Trophoblast cell (in vitro differentiated cells and primary cell): ENCODE results near the gene KANSL1.
"Not testable (repeated sequence)": the region's sequence is repeated elsewhere in the genome, so short reads cannot be mapped to it uniquely, and the experiment has no call there.

Experiments
- DNase-seq, 2 donors: peaks; one replicate each; pipeline ENCODE4 v3.0.0-alpha.2; 2016
- H2AFZ ChIP-seq: 2 replicates; pipeline ENCODE4 v1.6.1; 2013; ENCODE audit warnings: low read length, moderate library complexity, mild to moderate bottlenecking; ENCODE audit not compliant: insufficient read depth, poor library complexity
- H2AK5ac ChIP-seq: 2 replicates; pipeline ENCODE4 v1.6.1; 2013; ENCODE audit warnings: mild to moderate bottlenecking, low read length
- H2BK120ac ChIP-seq: 2 replicates; pipeline ENCODE4 v1.6.1; 2013; ENCODE audit warnings: low read length, mild to moderate bottlenecking, moderate library complexity; ENCODE audit not compliant: insufficient read depth, poor library complexity
- H2BK12ac ChIP-seq: 2 replicates; pipeline ENCODE4 v1.6.1; 2013; ENCODE audit warnings: mild to moderate bottlenecking, low read length, moderate library complexity
- H2BK5ac ChIP-seq: 2 replicates; pipeline ENCODE4 v1.6.1; 2013; ENCODE audit warnings: low read length, low read depth, moderate library complexity, mild to moderate bottlenecking; ENCODE audit not compliant: poor library complexity
- H3K14ac ChIP-seq: 2 replicates; pipeline ENCODE4 v1.6.1; 2013; ENCODE audit warnings: mild to moderate bottlenecking, low read length
- H3K18ac ChIP-seq: 2 replicates; pipeline ENCODE4 v1.6.1; 2013; ENCODE audit warnings: mild to moderate bottlenecking, low read length
- H3K23ac ChIP-seq: 2 replicates; pipeline ENCODE4 v1.6.1; 2013; ENCODE audit warnings: low read length
- H3K27ac ChIP-seq: 2 replicates; pipeline ENCODE4 v1.5.1; 2013; ENCODE audit warnings: low read depth, mild to moderate bottlenecking, inconsistent platforms, low read length, moderate library complexity
- H3K27me3 ChIP-seq: 2 replicates; pipeline ENCODE4 v1.6.1; 2013; ENCODE audit warnings: inconsistent platforms, mild to moderate bottlenecking, low read length, moderate library complexity; ENCODE audit not compliant: insufficient read depth
- H3K36me3 ChIP-seq, 2 experiments: 1 replicate in 1 of 2; 2 replicates in 1 of 2; pipeline ENCODE4 v1.6.1; 2013; ENCODE audit warnings: low read length in 2 of 2, mild to moderate bottlenecking in 2 of 2, moderate library complexity in 1 of 2; ENCODE audit not compliant: insufficient read depth in 2 of 2, control insufficient read depth in 1 of 2
- H3K4ac ChIP-seq: 2 replicates; pipeline ENCODE4 v1.6.1; 2013; ENCODE audit warnings: low read depth, mild to moderate bottlenecking, low read length, moderate library complexity
- H3K4me1 ChIP-seq, 2 experiments: 1 replicate in 1 of 2; 2 replicates in 1 of 2; pipeline ENCODE4 v1.6.1; 2013; ENCODE audit warnings: low read length in 2 of 2, mild to moderate bottlenecking in 2 of 2, moderate library complexity in 1 of 2; ENCODE audit not compliant: insufficient read depth in 2 of 2, control insufficient read depth in 1 of 2
- H3K4me2 ChIP-seq: 2 replicates; pipeline ENCODE4 v1.6.1; 2013; ENCODE audit warnings: inconsistent platforms, mild to moderate bottlenecking, low read length, moderate library complexity
- H3K4me3 ChIP-seq: 2 replicates; pipeline ENCODE4 v1.5.1; 2013; ENCODE audit warnings: mild to moderate bottlenecking, low read depth, low read length, inconsistent platforms
- H3K79me1 ChIP-seq: one replicate; pipeline ENCODE4 v1.6.1; 2013; ENCODE audit warnings: low read length
- H3K79me2 ChIP-seq: 2 replicates; pipeline ENCODE4 v1.6.1; 2013; ENCODE audit warnings: low read length, mild to moderate bottlenecking; ENCODE audit not compliant: control insufficient read depth, insufficient read depth, poor library complexity
- H3K9ac ChIP-seq: 2 replicates; pipeline ENCODE4 v1.6.1; 2013; ENCODE audit warnings: mild to moderate bottlenecking, low read length
- H3K9me3 ChIP-seq: 2 replicates; pipeline ENCODE4 v1.6.1; 2013; ENCODE audit warnings: low read depth, mild to moderate bottlenecking, control low read depth, inconsistent platforms, low read length; ENCODE audit not compliant: insufficient read depth
- H4K12ac ChIP-seq: 2 replicates; pipeline ENCODE4 v1.6.1; 2013; ENCODE audit warnings: low read depth, mild to moderate bottlenecking, low read length, moderate library complexity
- H4K8ac ChIP-seq: 2 replicates; pipeline ENCODE4 v1.6.1; 2013; ENCODE audit warnings: low read depth, mild to moderate bottlenecking, low read length, moderate library complexity
- H4K91ac ChIP-seq: one replicate; pipeline ENCODE4 v1.6.1; 2013; ENCODE audit warnings: low read depth, mild to moderate bottlenecking, low read length, moderate library complexity
- WGBS: extraction: QIAGEN DNeasy Blood & Tissue Kit; methylation state at CpG from one replicate; pipeline ENCODE4 v1.1.7; 2013; ENCODE audit warnings: missing lambda C conversion rate; ENCODE audit not compliant: insufficient read length, insufficient coverage; ENCODE audit errors: extremely low coverage; 5-methylcytosine and 5-hydroxymethylcytosine counted together

KANSL1 gene

DNA sequence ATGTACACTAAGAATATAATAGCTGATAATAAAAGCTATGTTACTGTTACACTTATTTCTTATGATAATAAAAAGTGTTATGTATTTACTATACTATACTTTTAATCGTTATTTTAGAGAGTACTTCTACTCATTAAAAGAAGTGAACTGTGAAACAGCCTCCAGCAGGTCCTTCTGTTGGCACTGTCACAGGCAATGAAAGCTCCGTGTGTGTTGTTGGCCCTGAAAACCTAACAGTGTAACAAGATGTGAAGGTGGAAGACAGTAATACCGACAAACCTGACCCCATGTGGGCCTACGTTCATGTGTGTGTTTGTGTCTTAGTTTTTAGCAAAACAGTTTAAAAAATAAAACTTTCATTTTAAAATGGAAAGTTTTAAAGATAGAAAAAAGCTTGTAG is 102.4 kb downstream of the KANSL1 start:
- no peak overlapping the region for H3K23ac ChIP-seq
- H3K4me1 ChIP-seq: no peaks in the 10 kb centered on the region
- no peaks in the 10 kb centered on the region for H3K9me3 ChIP-seq
- no peak overlapping the region for H4K12ac ChIP-seq
- no peak overlapping the region for H3K9ac ChIP-seq
- no peaks in the 10 kb centered on the region for H3K79me1 ChIP-seq
- no peak overlapping the region for H3K27ac ChIP-seq
- H3K4ac ChIP-seq: no peak overlapping the region
- DNase-seq: no peak
- no peaks in the 10 kb centered on the region for H3K27me3 ChIP-seq
- H3K4me3 ChIP-seq: no peak overlapping the region
- peaks cover 6% of the 10 kb centered on the region in 2 experiments for H3K36me3 ChIP-seq
- H4K91ac ChIP-seq: no peak overlapping the region
- no peak overlapping the region for H2BK120ac ChIP-seq
- H4K8ac ChIP-seq: no peak overlapping the region
- no CpG with 5 or more reads among the region's 4 CpGs for WGBS
- no peak overlapping the region for H2BK12ac ChIP-seq
- no peaks in the 10 kb centered on the region for H3K79me2 ChIP-seq
- H3K18ac ChIP-seq: no peak overlapping the region
- H2AFZ ChIP-seq: no peak overlapping the region
- no peak overlapping the region for H2AK5ac ChIP-seq
- no peak overlapping the region for H3K14ac ChIP-seq
- H3K4me2 ChIP-seq: no peak overlapping the region
- H2BK5ac ChIP-seq: no peak overlapping the region

DNA sequence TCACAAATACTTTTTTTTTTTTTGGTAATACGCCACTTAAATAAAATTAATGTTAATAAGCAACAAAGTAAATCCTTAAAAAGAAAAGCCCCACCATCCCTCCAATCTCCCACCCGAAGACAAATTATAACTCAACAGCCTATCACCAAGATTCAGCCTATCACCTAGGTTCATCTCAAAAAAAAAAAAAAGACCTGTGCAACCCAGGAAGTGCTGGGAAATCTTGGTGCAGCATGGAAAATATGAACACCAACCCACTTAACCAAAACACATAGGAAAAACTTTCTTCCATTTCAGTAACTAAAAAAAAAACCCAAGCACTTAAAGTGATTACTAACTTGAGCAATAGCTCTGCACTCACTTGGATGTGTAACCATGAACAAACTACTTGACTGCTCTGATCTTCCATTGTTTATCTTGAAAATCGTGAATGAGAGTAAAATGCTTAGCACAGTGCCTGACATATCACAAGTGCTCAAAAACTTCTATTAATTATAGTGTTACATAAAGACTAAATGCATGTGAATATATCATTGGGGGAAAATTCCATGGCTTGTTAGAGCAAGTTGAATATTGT is 103.8 kb downstream of the KANSL1 start:
- Histone ChIP-seq H3K27me3 (no peaks in the 10 kb centered on the region), H4K8ac (no peak overlapping the region), H4K12ac (no peak overlapping the region), H3K23ac (no peak overlapping the region), H3K79me1 (no peaks in the 10 kb centered on the region), H3K9ac (no peak overlapping the region), H3K4me3 (no peak overlapping the region), H3K27ac (no peak overlapping the region), H3K9me3 (no peaks in the 10 kb centered on the region), H3K36me3 (peaks cover 6 to 10% of the 10 kb centered on the region in 2 experiments), H2AFZ (no peak overlapping the region), H3K18ac (no peak overlapping the region), H4K91ac (no peak overlapping the region), H2BK12ac (no peak overlapping the region), H2BK120ac (no peak overlapping the region), H3K4me2 (no peak overlapping the region), H2AK5ac (no peak overlapping the region), H3K4ac (no peak overlapping the region), H3K14ac (no peak overlapping the region), H3K79me2 (no peaks in the 10 kb centered on the region), H3K4me1 (no peaks in the 10 kb centered on the region), H2BK5ac (no peak overlapping the region)
- no peak for DNase-seq
- no CpG with 5 or more reads among the region's 3 CpGs for WGBS

DNA sequence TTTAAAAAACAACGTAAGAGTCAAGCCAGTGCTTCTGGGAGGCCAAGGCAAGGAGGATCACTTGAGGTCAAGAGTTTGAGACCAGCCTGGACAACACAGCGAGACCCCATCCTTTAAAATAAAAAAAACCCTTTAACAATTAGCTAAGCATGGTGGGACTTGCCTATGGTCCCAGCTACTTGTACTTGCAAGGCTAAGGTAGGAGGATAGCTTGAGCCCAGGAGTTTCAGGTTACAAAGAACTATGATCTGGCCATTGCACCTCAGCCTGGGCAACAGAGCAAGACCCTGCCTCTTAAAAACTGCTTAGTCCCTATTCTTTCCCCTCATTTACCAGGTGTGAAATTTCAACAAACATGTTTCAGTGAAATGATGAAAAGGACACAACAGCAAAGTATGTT is 104.6 kb downstream of the KANSL1 start:
- H3K4me1 ChIP-seq: no peaks in the 10 kb centered on the region
- no peak overlapping the region for H3K23ac ChIP-seq
- H2BK5ac ChIP-seq: no peak overlapping the region
- no peak overlapping the region for H2AFZ ChIP-seq
- H4K91ac ChIP-seq: no peak overlapping the region
- H2BK12ac ChIP-seq: no peak overlapping the region
- H3K9me3 ChIP-seq: no peaks in the 10 kb centered on the region
- no peak overlapping the region for H3K9ac ChIP-seq
- no peaks in the 10 kb centered on the region for H3K79me2 ChIP-seq
- H3K4me3 ChIP-seq: no peak overlapping the region
- H3K27me3 ChIP-seq: no peaks in the 10 kb centered on the region
- H4K8ac ChIP-seq: no peak overlapping the region
- WGBS: no CpG with 5 or more reads among the region's 2 CpGs
- H3K36me3 ChIP-seq: peaks cover 6 to 11% of the 10 kb centered on the region in 2 experiments
- no peak overlapping the region for H3K4me2 ChIP-seq
- peak overlapping the region; percentile 14 for H3K4ac ChIP-seq
- no peaks in the 10 kb centered on the region for H3K79me1 ChIP-seq
- H4K12ac ChIP-seq: no peak overlapping the region
- H3K14ac ChIP-seq: no peak overlapping the region
- H2AK5ac ChIP-seq: no peak overlapping the region
- no peak overlapping the region for H2BK120ac ChIP-seq
- no peak overlapping the region for H3K18ac ChIP-seq
- H3K27ac ChIP-seq: no peak overlapping the region
- no peak for DNase-seq

DNA sequence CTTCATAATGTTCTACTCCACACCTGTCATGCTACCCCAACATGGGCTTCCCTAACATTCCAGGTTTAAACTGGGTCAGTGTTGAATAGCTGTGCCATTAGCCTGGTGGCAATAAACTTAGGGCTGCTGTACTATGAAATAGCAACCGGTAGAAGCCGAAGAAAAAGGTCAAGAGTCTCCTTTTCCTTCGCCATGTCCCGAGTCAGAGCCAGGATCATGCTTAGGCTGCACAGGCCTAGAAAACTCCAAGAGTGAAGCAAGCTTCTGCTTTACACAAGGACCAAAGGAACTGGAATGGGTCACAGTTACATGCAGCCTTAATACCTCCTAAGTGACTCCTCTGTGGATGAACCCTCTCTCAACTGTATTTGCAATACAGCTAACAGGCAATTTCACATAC is 105.4 kb downstream of the KANSL1 start:
- not testable (repeated sequence) for H2BK5ac ChIP-seq, H2BK12ac ChIP-seq, H2AFZ ChIP-seq, H2AK5ac ChIP-seq, H4K8ac ChIP-seq, H3K79me1 ChIP-seq, H3K27ac ChIP-seq, H2BK120ac ChIP-seq, H4K12ac ChIP-seq, H3K4me3 ChIP-seq, DNase-seq, H3K27me3 ChIP-seq, H3K4me1 ChIP-seq, H4K91ac ChIP-seq, H3K9me3 ChIP-seq, H3K23ac ChIP-seq, H3K4ac ChIP-seq, H3K18ac ChIP-seq, H3K4me2 ChIP-seq, H3K79me2 ChIP-seq, H3K9ac ChIP-seq, H3K14ac ChIP-seq
- peaks cover 6 to 11% of the 10 kb centered on the region in 2 experiments for H3K36me3 ChIP-seq
- WGBS: no CpG with 5 or more reads among the region's 4 CpGs
